IMR-90 (cell line): ENCODE measurements around the gene COL4A2. TPM values are rescaled to one million over a fixed set of nuclear protein-coding genes. Genes with fewer than 3 reads are reported as not detected.
A peak's percentile ranks its signal among the peaks of the same experiment; 100 is the strongest.

ENCODE experiments used
- ATAC-seq: fragments of 200-7000 bp; cut with Tn5 transposase; 2 replicates; pipeline ENCODE4 v1.9.1; 2020; ENCODE audit warnings: low read depth, mild to moderate bottlenecking, moderate library complexity
- BruUV-seq: library from RNA; stranded (reverse); fragments of 400-500 nt; replicated peaks from 2 replicates; lab custom pipeline; 2021; lab: Mats Ljungman, UMichigan
- CTCF ChIA-PET: fragments of 300-600 bp; formaldehyde crosslinking; extraction: SDS; loops from one replicate; lab custom pipeline; 2021; ENCODE audit warnings: antibody characterized with exemption; lab: Yijun Ruan, JAX
- POLR2A ChIA-PET: fragments of 300-600 bp; sonication (Branson Sonifier 250); formaldehyde crosslinking; loops from one replicate; lab custom pipeline; 2022; ENCODE audit warnings: antibody characterized with exemption; ENCODE audit not compliant: unreplicated experiment; lab: Charles Lee
- DNase-seq: peaks from one replicate; pipeline ENCODE4 v3.0.0; 2013
- H2AFZ ChIP-seq: replicated peaks from 2 replicates; pipeline ENCODE3; 2013; ENCODE audit warnings: low read length, mild to moderate bottlenecking; ENCODE audit not compliant: poor library complexity
- H2AK5ac ChIP-seq: 2 replicates; pipeline ENCODE4 v1.6.1; 2013; ENCODE audit warnings: low read depth, low read length, inconsistent platforms
- H2AK9ac ChIP-seq: replicated peaks from 2 replicates; pipeline ENCODE3; 2013; ENCODE audit warnings: mild to moderate bottlenecking, low read depth, low read length, moderate library complexity; ENCODE audit not compliant: poor library complexity
- H2BK120ac ChIP-seq: 2 replicates; pipeline ENCODE4 v1.6.1; 2013; ENCODE audit warnings: low read depth, low read length, inconsistent platforms
- H2BK15ac ChIP-seq: 3 replicates; pipeline ENCODE4 v1.6.1; 2013; ENCODE audit warnings: low read depth, low read length, inconsistent platforms
- H2BK20ac ChIP-seq: 2 replicates; pipeline ENCODE4 v1.6.1; 2013; ENCODE audit warnings: low read depth, mild to moderate bottlenecking, inconsistent platforms, low read length, moderate library complexity
- H2BK5ac ChIP-seq: 2 replicates; pipeline ENCODE4 v1.6.1; 2013; ENCODE audit warnings: mild to moderate bottlenecking, low read depth, low read length, inconsistent platforms; ENCODE audit not compliant: poor library complexity, severe bottlenecking
- H3K14ac ChIP-seq: replicated peaks from 2 replicates; pipeline ENCODE4 v1.6.1; 2013; ENCODE audit warnings: low read depth, low read length, inconsistent platforms
- H3K18ac ChIP-seq: 2 replicates; pipeline ENCODE4 v1.6.1; 2013; ENCODE audit warnings: low read depth, low read length, control low read depth
- H3K23ac ChIP-seq: 2 replicates; pipeline ENCODE4 v1.6.1; 2013; ENCODE audit warnings: low read depth, low read length, inconsistent platforms
- H3K27ac ChIP-seq: 2 replicates; pipeline ENCODE4 v1.5.1; 2013; ENCODE audit warnings: mild to moderate bottlenecking, control low read depth, low read length; ENCODE audit not compliant: insufficient read depth
- H3K27me3 ChIP-seq: 2 replicates; pipeline ENCODE4 v1.6.1; 2013; ENCODE audit warnings: low read length; ENCODE audit not compliant: control insufficient read depth, insufficient read depth
- H3K36me3 ChIP-seq: 2 replicates; pipeline ENCODE4 v1.6.1; 2013; ENCODE audit warnings: low read length, mixed read lengths; ENCODE audit not compliant: control insufficient read depth, insufficient read depth
- H3K4ac ChIP-seq: 2 replicates; pipeline ENCODE4 v1.6.1; 2013; ENCODE audit warnings: low read depth, low read length, inconsistent platforms
- H3K4me1 ChIP-seq: 2 replicates; pipeline ENCODE4 v1.6.1; 2013; ENCODE audit warnings: low read length, mixed read lengths; ENCODE audit not compliant: control insufficient read depth, insufficient read depth
- H3K4me2 ChIP-seq: 2 replicates; pipeline ENCODE4 v1.6.1; 2013; ENCODE audit warnings: low read depth, mild to moderate bottlenecking, control low read depth, low read length, moderate library complexity
- H3K4me3 ChIP-seq: 2 replicates; pipeline ENCODE4 v1.5.1; 2013; ENCODE audit warnings: low read depth, mild to moderate bottlenecking, control low read depth, low read length, moderate library complexity; ENCODE audit not compliant: insufficient read depth
- H3K56ac ChIP-seq: 2 replicates; pipeline ENCODE4 v1.6.1; 2013; ENCODE audit warnings: low read length, inconsistent platforms; ENCODE audit not compliant: insufficient read depth; ENCODE audit errors: extremely low read depth
- H3K79me1 ChIP-seq, 2 experiments: 2 replicates each; pipeline ENCODE4 v1.6.1; 2013; ENCODE audit warnings: low read length in 2 of 2, inconsistent platforms in 1 of 2, low read depth in 1 of 2
- H3K9ac ChIP-seq: 2 replicates; pipeline ENCODE4 v1.6.1; 2013; ENCODE audit warnings: low read depth, low read length, control low read depth
- H3K9me1 ChIP-seq: 2 replicates; pipeline ENCODE4 v1.6.1; 2013; ENCODE audit warnings: low read length, inconsistent platforms; ENCODE audit not compliant: insufficient read depth
- H3K9me3 ChIP-seq: 2 replicates; pipeline ENCODE4 v1.6.1; 2013; ENCODE audit warnings: low read length; ENCODE audit not compliant: control insufficient read depth, insufficient read depth
- H4K20me1 ChIP-seq: 2 replicates; pipeline ENCODE4 v1.6.1; 2013; ENCODE audit warnings: low read length, inconsistent platforms; ENCODE audit not compliant: insufficient read depth
- H4K5ac ChIP-seq: 2 replicates; pipeline ENCODE4 v1.6.1; 2013; ENCODE audit warnings: mild to moderate bottlenecking, low read depth, low read length, control low read depth
- H4K8ac ChIP-seq, 2 experiments: 2 replicates each; pipeline ENCODE4 v1.6.1; 2013; ENCODE audit warnings: low read depth in 2 of 2, low read length in 2 of 2, control low read depth in 1 of 2, inconsistent platforms in 1 of 2
- H4K91ac ChIP-seq: 2 replicates; pipeline ENCODE4 v1.6.1; 2013; ENCODE audit warnings: low read depth, low read length, inconsistent platforms; ENCODE audit not compliant: insufficient read depth
- BHLHE40 ChIP-seq: fragments of 150-350 bp; IDR thresholded peaks from 2 replicates; pipeline ENCODE4 v1.6.1; 2016; ENCODE audit warnings: mild to moderate bottlenecking, low read depth, low read length
- FOS ChIP-seq: fragments of 150-350 bp; IDR thresholded peaks from 2 replicates; pipeline ENCODE4 v1.6.1; 2016; ENCODE audit warnings: low read depth, low read length
- MAFK ChIP-seq: IDR thresholded peaks from 2 replicates; pipeline ENCODE4 v1.6.1; 2012; ENCODE audit warnings: low read depth, low read length, improper control_type of control experiment
- MAZ ChIP-seq: IDR thresholded peaks from 2 replicates; pipeline ENCODE4 v1.6.1; 2012; ENCODE audit warnings: low read depth, mild to moderate bottlenecking, low read length, improper control_type of control experiment, moderate library complexity, borderline replicate concordance
- MXI1 ChIP-seq: IDR thresholded peaks from 2 replicates; pipeline ENCODE4 v1.6.1; 2012; ENCODE audit warnings: low read depth, mild to moderate bottlenecking, low read length, moderate library complexity, borderline replicate concordance
- WGBS, 2 experiments: methylation state at CpG; one replicate each; pipeline versions ENCODE4 v1.1.5 to v1.1.7; 2013; ENCODE audit warnings: missing lambda C conversion rate in 2 of 2; ENCODE audit not compliant: insufficient read length in 1 of 2; ENCODE audit errors: extremely low coverage in 2 of 2; 5-methylcytosine and 5-hydroxymethylcytosine counted together
- dilution Hi-C: fragments of 300-500 bp; cut with HindIII; formaldehyde crosslinking; loops from one replicate; pipeline ENCODE4 v1.14.3; 2018; ENCODE audit warnings: low sequenced_read_pairs; ENCODE audit not compliant: unreplicated experiment
- in situ Hi-C: fragments of 300-500 bp; cut with MboI; formaldehyde crosslinking; loops from 3 replicates; pipeline ENCODE4 v1.14.3; 2019; ENCODE audit warnings: low sequenced_read_pairs, inconsistent platforms, mixed read lengths
- intact Hi-C: fragments of 100-400 bp; cut with micrococcal nuclease; formaldehyde crosslinking; loops from 2 replicates; pipeline ENCODE4 v1.10.0; 2022
- polyA plus RNA-seq, 3 experiments: library from polyadenylated mRNA; depleted of rRNA; stranded (reverse); fragments of >200 nt; gene quantifications; 2 replicates each; pipeline ENCODE4 v1.2.3, GENCODE V29; 2012; ENCODE audit warnings: low replicate concordance in 1 of 3
- total RNA-seq: library from RNA; depleted of rRNA; stranded (reverse); fragments of >200 nt; gene quantifications from 2 replicates; pipeline ENCODE4 v1.2.3, GENCODE V29; 2012
- TF ChIP-seq, protein P1 (sequence below): conservative IDR thresholded peaks from 2 replicates; pipeline ENCODE4 v1.5.1; 2012; ENCODE audit warnings: mild to moderate bottlenecking, low read depth, low read length, improper control_type of control experiment

COL4A2 gene
- total and polyA plus RNA-seq, 2 of the 4 experiments (the other 2 are of a cell fraction): 90.7 to 457 TPM

DNA sequence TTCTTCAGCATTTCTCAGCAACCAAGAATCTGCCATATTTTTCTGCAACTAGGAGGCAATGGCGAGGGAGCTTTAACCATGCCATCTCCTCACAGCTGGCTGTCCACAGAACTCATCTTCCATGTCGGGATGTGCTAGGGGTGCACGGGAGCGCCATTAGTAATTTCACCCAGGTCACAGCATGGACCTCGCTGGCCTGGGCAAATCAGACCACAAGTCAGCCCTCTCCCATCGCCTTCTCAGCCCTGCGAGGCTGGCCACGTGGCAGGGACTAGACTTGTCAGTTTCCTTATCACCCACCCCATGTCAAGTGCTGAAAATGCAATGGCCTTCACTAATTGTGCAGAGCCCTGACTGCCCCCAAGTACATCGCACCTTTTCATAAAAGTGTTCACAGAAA lies 15.8 kb upstream of the COL4A2 start:
- WGBS, 2 experiments: 100% methylated on average over 8 of the region's 9 CpGs; no CpG with 5 or more reads in 1 of the 2 experiments
- Histone ChIP-seq H4K5ac (no peak overlapping the region), H3K27me3 (no peaks in the 10 kb centered on the region), H3K9me3 (no peaks in the 10 kb centered on the region), H2AK9ac (peak overlapping the region; percentile 75), H2AK5ac (no peak overlapping the region), H4K91ac (no peak overlapping the region), H3K56ac (no peak overlapping the region), H2BK20ac (no peak overlapping the region), H3K4ac (no peak overlapping the region), H3K14ac (no peak overlapping the region), H3K4me3 (no peak overlapping the region), H4K20me1 (peaks cover 98% of the 10 kb centered on the region), H3K4me1 (peaks cover 7% of the 10 kb centered on the region; the same call in 1 of the 2 replicates), H3K79me1 (peaks cover 33 to 81% of the 10 kb centered on the region in 2 experiments), H3K4me2 (no peak overlapping the region), H3K36me3 (peaks cover 47% of the 10 kb centered on the region), H3K18ac (no peak overlapping the region), H4K8ac (no peak overlapping the region), H2AFZ (no peak overlapping the region), H3K9me1 (peaks cover 45% of the 10 kb centered on the region), H3K9ac (no peak overlapping the region), H2BK15ac (no peak overlapping the region), H3K23ac (no peak overlapping the region), H2BK120ac (no peak overlapping the region), H2BK5ac (no peak overlapping the region), H3K27ac (no peak overlapping the region)
- DNase-seq (no peak), ATAC-seq (no peak)
- in situ Hi-C loops (no loop called here), dilution Hi-C loops (no loop called here), intact Hi-C loops (no loop called here)
- no TSS peak for BruUV-seq
- TF ChIP-seq, protein P1, sequence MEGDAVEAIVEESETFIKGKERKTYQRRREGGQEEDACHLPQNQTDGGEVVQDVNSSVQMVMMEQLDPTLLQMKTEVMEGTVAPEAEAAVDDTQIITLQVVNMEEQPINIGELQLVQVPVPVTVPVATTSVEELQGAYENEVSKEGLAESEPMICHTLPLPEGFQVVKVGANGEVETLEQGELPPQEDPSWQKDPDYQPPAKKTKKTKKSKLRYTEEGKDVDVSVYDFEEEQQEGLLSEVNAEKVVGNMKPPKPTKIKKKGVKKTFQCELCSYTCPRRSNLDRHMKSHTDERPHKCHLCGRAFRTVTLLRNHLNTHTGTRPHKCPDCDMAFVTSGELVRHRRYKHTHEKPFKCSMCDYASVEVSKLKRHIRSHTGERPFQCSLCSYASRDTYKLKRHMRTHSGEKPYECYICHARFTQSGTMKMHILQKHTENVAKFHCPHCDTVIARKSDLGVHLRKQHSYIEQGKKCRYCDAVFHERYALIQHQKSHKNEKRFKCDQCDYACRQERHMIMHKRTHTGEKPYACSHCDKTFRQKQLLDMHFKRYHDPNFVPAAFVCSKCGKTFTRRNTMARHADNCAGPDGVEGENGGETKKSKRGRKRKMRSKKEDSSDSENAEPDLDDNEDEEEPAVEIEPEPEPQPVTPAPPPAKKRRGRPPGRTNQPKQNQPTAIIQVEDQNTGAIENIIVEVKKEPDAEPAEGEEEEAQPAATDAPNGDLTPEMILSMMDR: no peak
- no peak for TF ChIP-seq MAZ
- TF ChIP-seq MXI1: no peak
- no peak for TF ChIP-seq FOS
- no peak for TF ChIP-seq MAFK
- TF ChIP-seq BHLHE40: no peak
- ChIA-PET CTCF (no interaction called here), POLR2A (no interaction called here)
